Measurements from ENCODE around the gene NDST1. TPM values are rescaled to one million over a fixed set of nuclear protein-coding genes. Genes with fewer than 3 reads are reported as not detected.

Gene NDST1
- total and polyA plus RNA-seq, 2 of the 8 experiments (the other 6 are each of a cell fraction or from before 2014, with no cell fraction given) = 27.0 to 72.0 TPM

DNA sequence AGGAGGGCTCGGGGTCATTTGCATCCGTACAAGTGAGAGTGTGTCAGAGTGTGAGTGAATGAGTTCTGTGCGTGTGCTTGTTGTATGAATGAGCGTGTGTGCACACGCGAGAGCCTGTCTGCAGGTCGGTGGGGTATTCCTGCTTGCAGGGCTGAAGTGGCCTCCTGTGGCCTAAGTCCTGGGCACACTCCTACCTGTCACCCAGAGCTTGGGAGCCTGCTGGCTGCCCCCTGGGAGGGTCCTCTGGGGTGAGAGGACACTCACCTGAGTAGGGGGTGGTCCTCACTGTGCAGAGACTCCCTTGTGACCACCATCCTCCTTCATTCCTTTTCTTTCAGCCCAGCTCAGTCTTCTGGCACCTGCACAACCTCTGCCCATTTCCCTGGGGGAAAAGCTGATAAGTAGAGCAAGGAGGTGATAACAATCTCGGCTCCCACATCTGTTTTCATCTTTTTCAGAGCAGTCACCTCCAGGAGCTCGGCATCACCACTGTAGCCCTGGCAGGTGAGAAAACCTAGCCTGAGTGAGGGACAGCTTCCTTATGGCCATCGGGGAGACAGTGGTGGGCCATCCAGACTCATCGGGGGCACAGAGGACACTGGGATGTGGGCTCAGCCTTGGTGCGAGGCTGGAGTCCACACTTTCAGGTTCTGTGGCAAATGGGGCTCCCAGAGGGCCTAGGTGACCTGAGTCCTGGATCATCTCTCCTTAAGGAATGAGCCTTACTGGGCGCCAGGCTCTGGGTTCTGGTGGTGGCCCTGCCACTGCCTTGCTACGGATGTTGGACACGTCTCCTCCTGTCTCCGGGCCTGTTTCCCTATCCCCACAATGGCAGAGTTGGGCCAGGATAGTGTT, 93.8 kb downstream of the NDST1 start (continued):
- TF ChIP-seq, protein P1, sequence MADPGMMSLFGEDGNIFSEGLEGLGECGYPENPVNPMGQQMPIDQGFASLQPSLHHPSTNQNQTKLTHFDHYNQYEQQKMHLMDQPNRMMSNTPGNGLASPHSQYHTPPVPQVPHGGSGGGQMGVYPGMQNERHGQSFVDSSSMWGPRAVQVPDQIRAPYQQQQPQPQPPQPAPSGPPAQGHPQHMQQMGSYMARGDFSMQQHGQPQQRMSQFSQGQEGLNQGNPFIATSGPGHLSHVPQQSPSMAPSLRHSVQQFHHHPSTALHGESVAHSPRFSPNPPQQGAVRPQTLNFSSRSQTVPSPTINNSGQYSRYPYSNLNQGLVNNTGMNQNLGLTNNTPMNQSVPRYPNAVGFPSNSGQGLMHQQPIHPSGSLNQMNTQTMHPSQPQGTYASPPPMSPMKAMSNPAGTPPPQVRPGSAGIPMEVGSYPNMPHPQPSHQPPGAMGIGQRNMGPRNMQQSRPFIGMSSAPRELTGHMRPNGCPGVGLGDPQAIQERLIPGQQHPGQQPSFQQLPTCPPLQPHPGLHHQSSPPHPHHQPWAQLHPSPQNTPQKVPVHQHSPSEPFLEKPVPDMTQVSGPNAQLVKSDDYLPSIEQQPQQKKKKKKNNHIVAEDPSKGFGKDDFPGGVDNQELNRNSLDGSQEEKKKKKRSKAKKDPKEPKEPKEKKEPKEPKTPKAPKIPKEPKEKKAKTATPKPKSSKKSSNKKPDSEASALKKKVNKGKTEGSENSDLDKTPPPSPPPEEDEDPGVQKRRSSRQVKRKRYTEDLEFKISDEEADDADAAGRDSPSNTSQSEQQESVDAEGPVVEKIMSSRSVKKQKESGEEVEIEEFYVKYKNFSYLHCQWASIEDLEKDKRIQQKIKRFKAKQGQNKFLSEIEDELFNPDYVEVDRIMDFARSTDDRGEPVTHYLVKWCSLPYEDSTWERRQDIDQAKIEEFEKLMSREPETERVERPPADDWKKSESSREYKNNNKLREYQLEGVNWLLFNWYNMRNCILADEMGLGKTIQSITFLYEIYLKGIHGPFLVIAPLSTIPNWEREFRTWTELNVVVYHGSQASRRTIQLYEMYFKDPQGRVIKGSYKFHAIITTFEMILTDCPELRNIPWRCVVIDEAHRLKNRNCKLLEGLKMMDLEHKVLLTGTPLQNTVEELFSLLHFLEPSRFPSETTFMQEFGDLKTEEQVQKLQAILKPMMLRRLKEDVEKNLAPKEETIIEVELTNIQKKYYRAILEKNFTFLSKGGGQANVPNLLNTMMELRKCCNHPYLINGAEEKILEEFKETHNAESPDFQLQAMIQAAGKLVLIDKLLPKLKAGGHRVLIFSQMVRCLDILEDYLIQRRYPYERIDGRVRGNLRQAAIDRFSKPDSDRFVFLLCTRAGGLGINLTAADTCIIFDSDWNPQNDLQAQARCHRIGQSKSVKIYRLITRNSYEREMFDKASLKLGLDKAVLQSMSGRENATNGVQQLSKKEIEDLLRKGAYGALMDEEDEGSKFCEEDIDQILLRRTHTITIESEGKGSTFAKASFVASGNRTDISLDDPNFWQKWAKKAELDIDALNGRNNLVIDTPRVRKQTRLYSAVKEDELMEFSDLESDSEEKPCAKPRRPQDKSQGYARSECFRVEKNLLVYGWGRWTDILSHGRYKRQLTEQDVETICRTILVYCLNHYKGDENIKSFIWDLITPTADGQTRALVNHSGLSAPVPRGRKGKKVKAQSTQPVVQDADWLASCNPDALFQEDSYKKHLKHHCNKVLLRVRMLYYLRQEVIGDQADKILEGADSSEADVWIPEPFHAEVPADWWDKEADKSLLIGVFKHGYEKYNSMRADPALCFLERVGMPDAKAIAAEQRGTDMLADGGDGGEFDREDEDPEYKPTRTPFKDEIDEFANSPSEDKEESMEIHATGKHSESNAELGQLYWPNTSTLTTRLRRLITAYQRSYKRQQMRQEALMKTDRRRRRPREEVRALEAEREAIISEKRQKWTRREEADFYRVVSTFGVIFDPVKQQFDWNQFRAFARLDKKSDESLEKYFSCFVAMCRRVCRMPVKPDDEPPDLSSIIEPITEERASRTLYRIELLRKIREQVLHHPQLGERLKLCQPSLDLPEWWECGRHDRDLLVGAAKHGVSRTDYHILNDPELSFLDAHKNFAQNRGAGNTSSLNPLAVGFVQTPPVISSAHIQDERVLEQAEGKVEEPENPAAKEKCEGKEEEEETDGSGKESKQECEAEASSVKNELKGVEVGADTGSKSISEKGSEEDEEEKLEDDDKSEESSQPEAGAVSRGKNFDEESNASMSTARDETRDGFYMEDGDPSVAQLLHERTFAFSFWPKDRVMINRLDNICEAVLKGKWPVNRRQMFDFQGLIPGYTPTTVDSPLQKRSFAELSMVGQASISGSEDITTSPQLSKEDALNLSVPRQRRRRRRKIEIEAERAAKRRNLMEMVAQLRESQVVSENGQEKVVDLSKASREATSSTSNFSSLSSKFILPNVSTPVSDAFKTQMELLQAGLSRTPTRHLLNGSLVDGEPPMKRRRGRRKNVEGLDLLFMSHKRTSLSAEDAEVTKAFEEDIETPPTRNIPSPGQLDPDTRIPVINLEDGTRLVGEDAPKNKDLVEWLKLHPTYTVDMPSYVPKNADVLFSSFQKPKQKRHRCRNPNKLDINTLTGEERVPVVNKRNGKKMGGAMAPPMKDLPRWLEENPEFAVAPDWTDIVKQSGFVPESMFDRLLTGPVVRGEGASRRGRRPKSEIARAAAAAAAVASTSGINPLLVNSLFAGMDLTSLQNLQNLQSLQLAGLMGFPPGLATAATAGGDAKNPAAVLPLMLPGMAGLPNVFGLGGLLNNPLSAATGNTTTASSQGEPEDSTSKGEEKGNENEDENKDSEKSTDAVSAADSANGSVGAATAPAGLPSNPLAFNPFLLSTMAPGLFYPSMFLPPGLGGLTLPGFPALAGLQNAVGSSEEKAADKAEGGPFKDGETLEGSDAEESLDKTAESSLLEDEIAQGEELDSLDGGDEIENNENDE (IDR thresholded peaks at IDR 0.05; ENCODE audit: insufficient replicate concordance, low read length) = no peak
- TF ChIP-seq POU5F1 (IDR thresholded peaks at IDR 0.05; ENCODE audit: low read depth, low read length) = no peak
